ENCODE results near the gene INHBB.
"Not testable (repeated sequence)": the region's sequence is repeated elsewhere in the genome, so short reads cannot be mapped to it uniquely, and the experiment has no call there.

DNA sequence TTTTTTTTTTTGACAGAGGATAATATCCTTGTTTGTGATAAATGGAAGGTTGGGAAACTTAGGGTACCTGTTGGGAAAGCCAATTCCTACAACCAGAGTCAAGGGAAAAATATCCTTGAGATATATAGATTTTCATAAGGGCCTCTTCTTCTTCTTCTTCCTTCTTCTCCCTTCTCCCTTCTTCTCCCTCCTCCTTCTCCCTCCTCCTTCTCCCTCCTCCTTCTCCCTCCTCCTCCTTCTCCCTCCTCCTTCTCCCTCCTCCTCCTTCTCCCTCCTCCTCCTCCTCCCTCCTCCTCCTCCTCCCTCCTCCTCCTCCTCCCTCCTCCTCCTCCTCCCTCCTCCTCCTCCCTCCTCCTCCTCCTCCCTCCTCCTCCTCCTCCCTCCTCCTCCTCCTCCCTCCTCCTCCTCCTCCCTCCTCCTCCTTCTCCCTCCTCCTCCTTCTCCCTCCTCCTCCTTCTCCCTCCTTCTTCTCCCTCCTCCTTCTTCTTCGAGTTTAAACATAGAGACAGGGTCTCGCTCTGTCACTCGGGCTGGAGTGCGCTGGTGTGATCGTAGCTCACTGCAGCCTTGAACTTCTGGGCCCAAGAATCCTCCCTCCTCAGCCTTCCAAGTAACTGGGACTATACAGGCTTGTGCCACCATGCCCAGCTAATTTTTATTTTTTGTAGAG, 24.9 kb upstream of the INHBB start:
- TF ChIP-seq, protein P1, sequence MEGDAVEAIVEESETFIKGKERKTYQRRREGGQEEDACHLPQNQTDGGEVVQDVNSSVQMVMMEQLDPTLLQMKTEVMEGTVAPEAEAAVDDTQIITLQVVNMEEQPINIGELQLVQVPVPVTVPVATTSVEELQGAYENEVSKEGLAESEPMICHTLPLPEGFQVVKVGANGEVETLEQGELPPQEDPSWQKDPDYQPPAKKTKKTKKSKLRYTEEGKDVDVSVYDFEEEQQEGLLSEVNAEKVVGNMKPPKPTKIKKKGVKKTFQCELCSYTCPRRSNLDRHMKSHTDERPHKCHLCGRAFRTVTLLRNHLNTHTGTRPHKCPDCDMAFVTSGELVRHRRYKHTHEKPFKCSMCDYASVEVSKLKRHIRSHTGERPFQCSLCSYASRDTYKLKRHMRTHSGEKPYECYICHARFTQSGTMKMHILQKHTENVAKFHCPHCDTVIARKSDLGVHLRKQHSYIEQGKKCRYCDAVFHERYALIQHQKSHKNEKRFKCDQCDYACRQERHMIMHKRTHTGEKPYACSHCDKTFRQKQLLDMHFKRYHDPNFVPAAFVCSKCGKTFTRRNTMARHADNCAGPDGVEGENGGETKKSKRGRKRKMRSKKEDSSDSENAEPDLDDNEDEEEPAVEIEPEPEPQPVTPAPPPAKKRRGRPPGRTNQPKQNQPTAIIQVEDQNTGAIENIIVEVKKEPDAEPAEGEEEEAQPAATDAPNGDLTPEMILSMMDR (IDR thresholded peaks at IDR 0.05), result not testable (repeated sequence)
- not testable (repeated sequence) for TF ChIP-seq POLR2AphosphoS5 (IDR thresholded peaks at IDR 0.05); POLR2A (IDR thresholded peaks at IDR 0.05); EP300 (IDR thresholded peaks at IDR 0.05; ENCODE audit: low read depth)

Data from transverse colon (tissue), 4 donors.